H9 (cell line): Measurements from ENCODE around the gene ATP13A3. TPM values are rescaled to one million over a fixed set of nuclear protein-coding genes. Genes with fewer than 3 reads are reported as not detected.

ENCODE experiments used
- DNase-seq: peaks from one replicate; pipeline ENCODE4 v3.0.0-alpha.2; 2017
- H2AFZ ChIP-seq: one replicate; pipeline ENCODE4 v1.6.1; 2013; ENCODE audit warnings: mild to moderate bottlenecking, low read length, control low read depth, moderate library complexity
- H2AK5ac ChIP-seq: 2 replicates; pipeline ENCODE4 v1.6.1; 2013; ENCODE audit warnings: low read length, control low read depth, mixed read lengths; ENCODE audit not compliant: insufficient read length
- H2BK120ac ChIP-seq: one replicate; pipeline ENCODE4 v1.6.1; 2013; ENCODE audit warnings: low read depth, mild to moderate bottlenecking, low read length, control low read depth, inconsistent platforms; ENCODE audit not compliant: poor library complexity, severe bottlenecking
- H2BK12ac ChIP-seq: 2 replicates; pipeline ENCODE4 v1.6.1; 2013; ENCODE audit warnings: low read length, control low read depth, mixed read lengths, low read depth; ENCODE audit not compliant: insufficient read length
- H2BK15ac ChIP-seq: 2 replicates; pipeline ENCODE4 v1.6.1; 2013; ENCODE audit warnings: low read depth, low read length, control low read depth
- H2BK20ac ChIP-seq: one replicate; pipeline ENCODE4 v1.6.1; 2013; ENCODE audit warnings: low read depth, mild to moderate bottlenecking, low read length, control low read depth, inconsistent platforms; ENCODE audit not compliant: poor library complexity, severe bottlenecking
- H2BK5ac ChIP-seq: 2 replicates; pipeline ENCODE4 v1.6.1; 2013; ENCODE audit warnings: low read length, control low read depth, mixed read lengths; ENCODE audit not compliant: insufficient read length
- H3K14ac ChIP-seq: 2 replicates; pipeline ENCODE4 v1.6.1; 2013; ENCODE audit warnings: low read length, control low read depth; ENCODE audit not compliant: insufficient read depth
- H3K18ac ChIP-seq: 2 replicates; pipeline ENCODE4 v1.6.1; 2013; ENCODE audit warnings: low read depth, mild to moderate bottlenecking, mixed read lengths, low read length, control low read depth; ENCODE audit not compliant: insufficient read length
- H3K23ac ChIP-seq: 2 replicates; pipeline ENCODE4 v1.6.1; 2013; ENCODE audit warnings: low read length, control low read depth, mixed read lengths, low read depth; ENCODE audit not compliant: insufficient read length
- H3K23me2 ChIP-seq: 2 replicates; pipeline ENCODE4 v1.6.1; 2013; ENCODE audit warnings: low read depth, mild to moderate bottlenecking, mixed read lengths, low read length, control low read depth; ENCODE audit not compliant: insufficient read length, poor library complexity, severe bottlenecking
- H3K27ac ChIP-seq: 2 replicates; pipeline ENCODE4 v1.5.1; 2013; ENCODE audit warnings: low read length, control low read depth, mixed read lengths, low read depth; ENCODE audit not compliant: insufficient read length
- H3K27me3 ChIP-seq: 2 replicates; pipeline ENCODE4 v1.6.1; 2013; ENCODE audit warnings: low read length, control low read depth, inconsistent platforms; ENCODE audit not compliant: insufficient read depth
- H3K4ac ChIP-seq: 2 replicates; pipeline ENCODE4 v1.6.1; 2013; ENCODE audit warnings: low read depth, mild to moderate bottlenecking, control low read depth, inconsistent platforms, low read length, moderate library complexity
- H3K4me1 ChIP-seq: 2 replicates; pipeline ENCODE4 v1.6.1; 2013; ENCODE audit warnings: low read length, control low read depth, inconsistent platforms; ENCODE audit not compliant: insufficient read depth
- H3K4me2 ChIP-seq: 2 replicates; pipeline ENCODE4 v1.6.1; 2013; ENCODE audit warnings: low read length, control low read depth, mixed read lengths; ENCODE audit not compliant: insufficient read length, insufficient read depth
- H3K56ac ChIP-seq: 2 replicates; pipeline ENCODE4 v1.6.1; 2013; ENCODE audit warnings: low read depth, mild to moderate bottlenecking, mixed read lengths, low read length, control low read depth; ENCODE audit not compliant: insufficient read length
- H3K79me1 ChIP-seq: 2 replicates; pipeline ENCODE4 v1.6.1; 2013; ENCODE audit warnings: low read depth, mild to moderate bottlenecking, moderate library complexity, low read length, control low read depth, inconsistent platforms; ENCODE audit not compliant: insufficient read depth, poor library complexity, severe bottlenecking
- H3K79me2 ChIP-seq: 2 replicates; pipeline ENCODE4 v1.6.1; 2013; ENCODE audit warnings: low read length, control low read depth, inconsistent platforms; ENCODE audit not compliant: insufficient read depth
- H3K9ac ChIP-seq: 2 replicates; pipeline ENCODE4 v1.6.1; 2013; ENCODE audit warnings: low read length, control low read depth, mixed read lengths; ENCODE audit not compliant: insufficient read length; ENCODE audit errors: extremely low read depth
- H3K9me3 ChIP-seq: one replicate; pipeline ENCODE4 v1.6.1; 2013; ENCODE audit warnings: low read depth, low read length, inconsistent platforms; ENCODE audit not compliant: control insufficient read depth
- H3T11ph ChIP-seq: one replicate; pipeline ENCODE4 v1.6.1; 2013; ENCODE audit warnings: mild to moderate bottlenecking, low read length, control low read depth, inconsistent platforms
- H4K20me1 ChIP-seq: one replicate; pipeline ENCODE4 v1.6.1; 2013; ENCODE audit not compliant: control insufficient read depth, insufficient read length, insufficient read depth
- H4K5ac ChIP-seq: 2 replicates; pipeline ENCODE4 v1.6.1; 2013; ENCODE audit warnings: low read depth, mild to moderate bottlenecking, mixed read lengths, low read length, control low read depth; ENCODE audit not compliant: insufficient read length
- H4K8ac ChIP-seq: replicated peaks from 2 replicates; pipeline ENCODE4 v1.6.1; 2013; ENCODE audit warnings: low read length, control low read depth, mixed read lengths, low read depth; ENCODE audit not compliant: insufficient read length
- H4K91ac ChIP-seq: 2 replicates; pipeline ENCODE4 v1.6.1; 2013; ENCODE audit warnings: low read depth, mild to moderate bottlenecking, moderate library complexity, mixed read lengths, low read length, control low read depth; ENCODE audit not compliant: insufficient read length
- H3K27ac Mint-ChIP-seq, 3 experiments: 2 replicates in 2 of 3; 3 replicates in 1 of 3; pipeline ENCODE4 v1.8.0; 2020 to 2021; ENCODE audit warnings: mixed read lengths in 3 of 3, mild to moderate bottlenecking in 1 of 3, moderate library complexity in 1 of 3
- H3K27me3 Mint-ChIP-seq: 2 replicates; pipeline ENCODE4 v1.8.0; 2021; ENCODE audit warnings: low read depth, mild to moderate bottlenecking, moderate library complexity, mixed read lengths
- H3K36me3 Mint-ChIP-seq, 3 experiments: 2 replicates in 2 of 3; 3 replicates in 1 of 3; pipeline ENCODE4 v1.8.0; 2020 to 2021; ENCODE audit warnings: low read depth in 3 of 3, mixed read lengths in 3 of 3; ENCODE audit not compliant: insufficient read depth in 1 of 3
- H3K4me1 Mint-ChIP-seq, 2 experiments: 2 replicates each; pipeline ENCODE4 v1.8.0; 2020; ENCODE audit warnings: mixed read lengths in 2 of 2
- H3K4me3 Mint-ChIP-seq, 2 experiments: 2 replicates in 1 of 2; 3 replicates in 1 of 2; pipeline ENCODE4 v1.8.0; 2020 to 2021; ENCODE audit warnings: mild to moderate bottlenecking in 2 of 2, mixed read lengths in 2 of 2, moderate library complexity in 1 of 2
- H3K9me3 Mint-ChIP-seq, 2 experiments: 2 replicates in 1 of 2; 3 replicates in 1 of 2; pipeline ENCODE4 v1.8.0; 2020; ENCODE audit warnings: mild to moderate bottlenecking in 2 of 2, mixed read lengths in 2 of 2, moderate library complexity in 1 of 2
- WGBS: extraction: QIAGEN DNeasy Blood & Tissue Kit; methylation state at CpG from one replicate; pipeline ENCODE4 v1.1.7; 2013; ENCODE audit warnings: missing lambda C conversion rate, low lambda C conversion rate, mixed read lengths; ENCODE audit not compliant: insufficient read length; ENCODE audit errors: extremely low coverage; 5-methylcytosine and 5-hydroxymethylcytosine counted together
- total RNA-seq: library from RNA; stranded (reverse); gene quantifications from 2 replicates; pipeline ENCODE4 v1.2.1, GENCODE V29; 2021
- TF ChIP-seq, protein P1 (sequence below): fragments of 200-600 bp; sonication (generic); conservative IDR thresholded peaks from 3 replicates; pipeline ENCODE4 v1.8.0; 2021; ENCODE audit warnings: antibody characterized with exemption, mild to moderate bottlenecking

The ATP13A3 gene
- total RNA-seq, 1 experiment from 2014 or later = 78.5 TPM

GRCh38 chr3:194508491-194509453, 22.0 kb upstream of the ATP13A3 start:
- H3K4me2 ChIP-seq = no peak overlapping the region
- Mint-ChIP-seq H3K4me1 (peaks cover 4 to 8% of the 10 kb centered on the region in 2 experiments), H3K27me3 (no peaks in the 10 kb centered on the region; the same call in 1 of the 2 replicates), H3K36me3 (no peaks in the 10 kb centered on the region), H3K27ac (no peak overlapping the region; a peak in 1 of 7 replicates), H3K9me3 (no peaks in the 10 kb centered on the region), H3K4me3 (no peak overlapping the region)
- no peak overlapping the region for H3T11ph ChIP-seq
- H2BK5ac ChIP-seq = no peak overlapping the region
- H3K4me1 ChIP-seq = no peaks in the 10 kb centered on the region
- H3K4ac ChIP-seq = no peak overlapping the region
- H2BK20ac ChIP-seq = no peak overlapping the region
- TF ChIP-seq, protein P1, sequence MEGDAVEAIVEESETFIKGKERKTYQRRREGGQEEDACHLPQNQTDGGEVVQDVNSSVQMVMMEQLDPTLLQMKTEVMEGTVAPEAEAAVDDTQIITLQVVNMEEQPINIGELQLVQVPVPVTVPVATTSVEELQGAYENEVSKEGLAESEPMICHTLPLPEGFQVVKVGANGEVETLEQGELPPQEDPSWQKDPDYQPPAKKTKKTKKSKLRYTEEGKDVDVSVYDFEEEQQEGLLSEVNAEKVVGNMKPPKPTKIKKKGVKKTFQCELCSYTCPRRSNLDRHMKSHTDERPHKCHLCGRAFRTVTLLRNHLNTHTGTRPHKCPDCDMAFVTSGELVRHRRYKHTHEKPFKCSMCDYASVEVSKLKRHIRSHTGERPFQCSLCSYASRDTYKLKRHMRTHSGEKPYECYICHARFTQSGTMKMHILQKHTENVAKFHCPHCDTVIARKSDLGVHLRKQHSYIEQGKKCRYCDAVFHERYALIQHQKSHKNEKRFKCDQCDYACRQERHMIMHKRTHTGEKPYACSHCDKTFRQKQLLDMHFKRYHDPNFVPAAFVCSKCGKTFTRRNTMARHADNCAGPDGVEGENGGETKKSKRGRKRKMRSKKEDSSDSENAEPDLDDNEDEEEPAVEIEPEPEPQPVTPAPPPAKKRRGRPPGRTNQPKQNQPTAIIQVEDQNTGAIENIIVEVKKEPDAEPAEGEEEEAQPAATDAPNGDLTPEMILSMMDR = no peak
- no peak overlapping the region for H2BK12ac ChIP-seq
- H3K9me3 ChIP-seq = no peaks in the 10 kb centered on the region
- no peaks in the 10 kb centered on the region for H3K79me1 ChIP-seq
- H3K27me3 ChIP-seq = no peaks in the 10 kb centered on the region
- H4K91ac ChIP-seq = no peak overlapping the region
- no peak overlapping the region for H2BK15ac ChIP-seq
- no peak overlapping the region for H2AFZ ChIP-seq
- no peaks in the 10 kb centered on the region for H4K20me1 ChIP-seq
- no CpG with 5 or more reads among the region's 14 CpGs for WGBS
- no peak overlapping the region for H2AK5ac ChIP-seq
- no peak overlapping the region for H3K14ac ChIP-seq
- H3K18ac ChIP-seq = no peak overlapping the region
- H3K56ac ChIP-seq = no peak overlapping the region
- H3K23ac ChIP-seq = no peak overlapping the region
- H4K5ac ChIP-seq = no peak overlapping the region
- H3K79me2 ChIP-seq = no peaks in the 10 kb centered on the region
- no peak overlapping the region for H4K8ac ChIP-seq
- no peak overlapping the region for H2BK120ac ChIP-seq
- no peak overlapping the region for H3K9ac ChIP-seq
- H3K23me2 ChIP-seq = no peaks in the 10 kb centered on the region
- DNase-seq = no peak
- H3K27ac ChIP-seq = no peak overlapping the region
